ENCODE measurements around the gene KLHL29. TPM values are rescaled to one million over a fixed set of nuclear protein-coding genes. Genes with fewer than 3 reads are reported as not detected.

KLHL29 gene
- total and polyA plus RNA-seq, 2 experiments from 2014 or later = 1.5 to 6.5 TPM

GRCh38 chr2:23694058-23695045 is 309.4 kb downstream of the KLHL29 start:
- TF ChIP-seq REST (IDR thresholded peaks at IDR 0.05; ENCODE audit: unreplicated experiment) = no peak
- no peak for TF ChIP-seq STAT1 (IDR thresholded peaks at IDR 0.05; ENCODE audit: unreplicated experiment)
- no peak for TF ChIP-seq ZNF462 (CRISPR knock-in tag; IDR thresholded peaks at IDR 0.05)
- no peak for TF ChIP-seq EZH2phosphoT487 (IDR thresholded peaks at IDR 0.05; ENCODE audit: unreplicated experiment)
- DNase-seq (ENCODE audit: low spot score) (no peak), ATAC-seq (no peak)

More at GRCh38 chr2:23694058-23695045, 309.4 kb downstream of the KLHL29 start:
- Mint-ChIP-seq H3K9me3 (no peaks in the 10 kb centered on the region; the same call in 2 of the 3 replicates), H3K4me1 (peaks cover 20% of the 10 kb centered on the region), H3K36me3 (ENCODE audit: low read depth) (peaks cover 6% of the 10 kb centered on the region; the same call in 2 of the 3 replicates), H3K27me3 (ENCODE audit: insufficient read depth, low read depth, poor library complexity) (peaks cover 14% of the 10 kb centered on the region), H3K27ac (no peak overlapping the region), H3K4me3 (no peak overlapping the region)
- no peaks in the 10 kb centered on the region for H3K36me3 ChIP-seq (ENCODE audit: insufficient read depth)
- no peak overlapping the region for H3K4me2 ChIP-seq
- H2AFZ ChIP-seq = no peak overlapping the region
- H3K27me3 ChIP-seq (ENCODE audit: insufficient read depth) = no peaks in the 10 kb centered on the region
- H3K9me2 ChIP-seq (ENCODE audit: insufficient read depth) = no peaks in the 10 kb centered on the region
- H3F3A ChIP-seq (replicated peaks; ENCODE audit: low read depth) = no peaks in the 10 kb centered on the region
- no peaks in the 10 kb centered on the region for H3K4me1 ChIP-seq (ENCODE audit: insufficient read depth)
- H3K27ac ChIP-seq (ENCODE audit: low read depth) = no peak overlapping the region
- H4K20me1 ChIP-seq (replicated peaks; ENCODE audit: insufficient read depth) = no peaks in the 10 kb centered on the region; the same call in 1 of the 2 replicates
- H3K4me3 ChIP-seq = no peak overlapping the region
- H3K79me2 ChIP-seq (replicated peaks; ENCODE audit: insufficient read depth) = no peaks in the 10 kb centered on the region
